Activated gamma-delta T cell treated with Interleukin-2 at 50 U/mL for 16 hours (primary cell): ENCODE results near the gene HTR7.
"Not testable (repeated sequence)": the region's sequence is repeated elsewhere in the genome, so short reads cannot be mapped to it uniquely, and the experiment has no call there.

Source experiments
- DNase-seq: peaks from one replicate; pipeline ENCODE4 v3.0.0-alpha.2; 2020

The HTR7 gene

DNA sequence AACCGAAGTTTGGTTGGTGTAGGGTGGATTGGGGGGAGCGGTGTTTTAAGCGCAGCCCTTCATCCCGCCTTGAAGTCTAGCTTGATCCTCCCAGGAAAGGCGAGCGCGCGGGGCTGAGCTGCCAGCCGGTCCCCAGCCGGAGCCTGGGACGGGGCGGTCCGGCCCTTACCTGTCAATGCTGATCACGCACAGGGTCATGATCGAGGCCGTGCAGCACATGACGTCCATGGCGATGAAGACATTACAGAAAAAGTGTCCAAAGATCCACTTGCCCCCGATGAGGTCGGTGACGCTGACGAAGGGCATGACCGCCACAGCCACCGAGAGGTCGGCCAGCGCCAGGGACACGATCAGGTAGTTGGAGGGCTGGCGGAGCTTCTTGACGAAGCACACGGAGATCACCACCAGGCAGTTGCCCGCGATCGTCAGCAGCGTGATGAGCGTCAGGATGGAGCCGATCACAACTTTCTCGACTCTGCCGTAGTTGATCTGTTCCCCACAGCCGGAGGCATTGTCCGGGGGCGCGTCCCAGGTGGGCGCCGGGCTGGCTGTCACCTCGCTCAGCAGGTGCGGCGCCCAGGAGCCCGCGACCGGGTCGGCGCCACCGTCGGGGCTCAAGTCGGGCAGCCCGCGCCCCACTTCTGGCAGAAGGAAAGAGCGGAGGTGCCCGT, 740 bp downstream of the HTR7 start:
- no peak for DNase-seq

DNA sequence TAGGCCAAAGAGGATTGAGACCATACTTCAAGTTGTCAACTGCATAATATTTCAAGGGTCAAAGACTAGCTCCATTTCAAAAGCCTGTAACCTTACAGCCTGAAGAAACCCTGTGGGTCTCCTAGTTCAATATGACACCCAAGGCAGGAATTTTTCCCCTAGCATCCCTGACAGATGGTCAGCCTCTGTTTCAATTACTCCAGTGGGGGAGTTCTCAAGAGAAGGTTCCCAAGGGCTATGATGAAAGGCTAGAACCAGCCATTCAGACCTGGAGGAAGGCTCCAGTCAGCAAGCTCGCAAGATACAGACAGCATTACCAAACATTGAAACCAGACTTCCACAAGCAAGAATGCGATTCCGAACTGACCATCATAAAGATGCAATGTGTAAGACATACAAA, 1.6 kb downstream of the HTR7 start:
- no peak for DNase-seq

DNA sequence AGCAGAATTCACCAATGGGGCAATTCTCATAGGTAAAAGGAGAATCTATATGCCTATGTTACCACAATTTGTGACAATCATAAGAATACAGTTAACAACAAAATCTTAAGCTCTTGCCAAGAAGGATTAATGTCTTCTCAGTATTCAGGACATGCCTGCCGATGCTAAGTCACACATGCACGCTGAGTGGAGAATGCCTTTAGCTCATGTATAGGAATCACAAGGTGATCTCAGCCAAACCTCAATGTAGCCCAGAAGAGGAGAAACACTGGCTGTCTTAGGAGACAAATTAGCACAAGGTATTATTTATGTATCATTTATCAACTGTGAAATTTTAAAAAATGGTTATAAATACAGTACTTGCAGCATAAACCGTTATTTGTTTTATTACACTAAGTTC, 2.7 kb downstream of the HTR7 start:
- no peak for DNase-seq

DNA sequence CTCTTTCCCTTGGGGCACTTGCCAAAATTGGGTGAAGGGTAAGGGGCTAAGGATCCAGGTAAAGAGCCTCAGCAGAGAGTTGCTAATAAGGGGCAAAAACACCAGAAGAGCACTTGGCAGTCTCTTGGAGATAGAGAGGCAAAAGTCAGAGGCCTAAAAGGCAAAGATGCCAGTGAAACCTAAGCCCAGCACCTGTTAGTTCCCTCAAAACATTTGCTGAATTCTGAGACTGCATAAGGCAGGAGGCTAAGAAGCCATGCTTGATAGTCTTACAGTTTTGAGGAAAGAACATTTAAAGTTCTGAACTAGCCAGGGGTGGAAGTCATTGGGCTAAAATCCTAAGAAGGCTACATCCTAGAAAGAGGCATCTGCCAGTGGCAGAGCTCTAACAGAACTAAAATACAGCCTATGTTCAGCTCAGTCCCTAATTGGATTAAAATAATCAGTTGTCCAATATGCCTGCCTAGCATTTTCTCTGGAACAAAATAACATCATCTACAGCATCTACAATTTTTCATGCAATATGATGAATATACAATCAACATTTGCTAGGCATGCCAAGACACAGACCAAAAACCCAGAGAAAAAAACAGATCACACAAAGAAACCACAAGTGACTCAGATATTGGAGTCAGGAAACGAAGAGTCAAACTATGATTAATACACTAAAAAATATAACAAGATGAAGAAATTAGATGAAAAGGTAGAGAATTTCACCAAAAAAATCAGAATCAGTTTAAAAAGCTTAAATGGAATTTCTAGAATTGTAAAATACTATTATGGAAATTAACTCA, 7.7 kb downstream of the HTR7 start:
- DNase-seq: no peak

DNA sequence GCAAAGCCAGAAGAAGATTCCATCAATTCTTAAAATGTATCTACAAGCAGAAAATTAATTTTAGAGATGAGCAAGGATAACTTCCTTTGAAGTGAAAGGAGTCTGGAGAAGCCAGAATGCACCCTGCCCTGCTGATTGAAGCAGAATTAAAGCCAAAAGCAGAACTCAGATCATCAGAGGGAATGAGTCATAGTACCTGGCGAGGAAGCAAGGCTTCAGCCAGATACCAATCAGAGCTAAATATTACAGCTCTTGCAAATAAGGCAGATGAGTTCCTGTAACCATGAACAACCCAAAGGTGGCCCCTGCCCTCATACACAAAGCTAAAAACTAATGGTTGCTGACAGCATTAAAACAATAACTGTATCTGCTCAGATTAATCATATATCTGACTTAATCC, 10.4 kb downstream of the HTR7 start:
- no peak for DNase-seq

DNA sequence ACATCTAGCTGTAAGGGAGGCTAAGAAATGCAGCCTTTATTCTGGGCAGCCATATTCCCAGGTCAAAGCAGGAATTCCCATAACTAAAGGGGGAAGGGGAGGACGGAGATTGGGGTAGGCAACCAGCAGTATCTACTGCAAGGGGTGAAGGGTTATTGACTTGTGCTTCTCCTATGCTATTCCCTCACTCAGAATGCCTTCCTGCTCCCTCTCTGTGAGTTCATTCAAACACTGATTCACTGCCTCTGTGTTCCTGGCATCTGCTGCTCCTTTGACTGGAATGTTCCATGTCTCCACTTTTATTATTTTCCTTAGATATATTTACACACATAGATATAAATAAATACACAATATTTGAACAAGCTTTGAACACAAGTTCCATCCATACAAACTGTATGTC, 11.1 kb downstream of the HTR7 start:
- no peak for DNase-seq

DNA sequence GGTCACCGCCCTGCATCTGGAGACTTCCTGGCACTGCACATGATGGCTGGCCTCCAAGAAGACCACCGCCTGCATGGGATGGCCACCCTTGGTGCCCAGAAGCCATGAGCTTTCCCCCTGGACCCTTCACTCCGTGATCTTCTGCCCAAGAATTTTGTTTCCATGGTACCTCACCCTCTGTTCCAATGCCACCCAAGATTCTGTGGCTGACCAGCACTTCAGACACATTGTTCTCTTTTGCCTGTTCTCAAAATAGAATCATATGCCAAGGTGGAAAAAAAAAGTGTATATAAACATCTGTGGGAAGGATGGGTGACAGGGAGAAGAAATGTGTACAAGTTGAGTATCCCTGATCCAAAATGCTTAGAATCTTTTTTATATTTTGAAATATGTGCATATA, 12.1 kb downstream of the HTR7 start:
- DNase-seq: no peak

DNA sequence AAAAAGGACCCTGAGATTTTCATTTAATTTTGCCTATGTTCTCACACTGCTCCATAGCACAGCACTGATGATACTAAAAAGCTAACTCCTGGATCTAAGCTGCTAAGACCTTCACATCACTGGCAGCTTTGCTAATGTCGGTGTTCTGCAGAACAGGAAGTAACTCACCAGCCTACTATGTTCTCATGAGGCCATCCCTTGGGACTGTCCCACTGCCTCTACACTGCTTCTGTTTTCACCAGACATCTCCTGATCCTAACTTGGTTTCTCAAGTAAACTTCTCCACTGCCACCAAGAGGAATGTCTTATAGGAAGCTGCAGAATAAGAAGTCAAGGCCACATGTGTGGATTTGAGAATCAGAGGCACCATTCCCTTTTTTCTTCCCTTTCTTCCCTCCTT, 15.1 kb downstream of the HTR7 start:
- DNase-seq: no peak

DNA sequence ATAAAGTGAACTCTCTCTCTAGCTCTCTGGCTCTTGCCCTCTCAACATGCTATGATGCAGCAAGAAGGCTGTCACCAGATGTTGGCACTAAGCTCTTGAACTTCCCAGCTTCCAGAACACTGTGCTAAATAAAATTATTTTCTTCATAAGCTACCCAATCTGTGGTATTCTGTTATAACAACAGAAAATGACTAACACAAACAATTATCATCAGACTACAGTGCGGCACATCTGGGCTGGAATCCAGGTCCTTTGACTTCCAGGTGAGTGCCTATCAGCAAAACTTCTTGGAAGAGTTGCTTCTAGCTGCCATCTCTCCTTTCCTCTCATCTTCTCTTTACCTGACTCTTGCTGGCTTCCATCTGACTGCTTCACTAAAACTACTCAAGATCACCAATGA, 20.4 kb downstream of the HTR7 start:
- no peak for DNase-seq

DNA sequence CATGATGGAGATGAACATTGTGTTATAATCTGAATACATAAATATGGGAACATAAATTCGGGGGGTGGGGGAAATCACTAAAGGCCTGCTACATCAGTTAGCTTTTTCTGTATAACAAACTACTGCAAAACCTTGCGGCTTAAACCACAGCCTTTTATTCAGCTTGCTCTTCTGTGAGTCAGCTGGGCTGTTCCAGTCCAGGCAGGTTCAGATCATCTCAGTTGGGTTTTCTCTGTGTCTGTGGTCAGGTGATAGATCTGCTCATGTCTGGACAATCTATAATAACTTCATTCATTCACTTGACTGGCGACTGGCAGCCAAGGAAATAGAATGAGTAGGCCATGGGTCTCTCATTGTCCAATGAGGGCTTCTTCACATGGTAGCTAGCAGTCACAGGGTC, 23.5 kb downstream of the HTR7 start:
- no peak for DNase-seq

DNA sequence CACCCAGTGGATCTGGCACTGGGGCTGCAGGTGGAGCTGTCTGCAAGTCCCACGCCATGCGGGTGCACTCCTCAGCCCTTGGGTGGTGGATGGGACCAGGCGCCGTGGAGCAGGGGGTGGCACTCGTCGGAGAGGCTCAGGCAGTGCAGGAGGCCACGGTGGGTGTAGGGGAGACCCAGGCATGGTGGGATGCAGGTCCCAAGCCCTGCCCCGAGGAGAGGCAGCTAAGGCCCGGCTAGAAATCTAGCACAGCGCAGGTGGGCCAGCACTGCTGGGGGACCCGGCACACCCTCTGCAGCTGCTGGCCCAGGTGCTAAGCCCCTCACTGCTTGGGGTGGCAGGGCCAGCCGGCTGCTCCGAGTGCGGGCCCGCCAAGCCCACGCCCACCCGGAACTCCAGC, 25.7 kb downstream of the HTR7 start:
- DNase-seq: no peak

DNA sequence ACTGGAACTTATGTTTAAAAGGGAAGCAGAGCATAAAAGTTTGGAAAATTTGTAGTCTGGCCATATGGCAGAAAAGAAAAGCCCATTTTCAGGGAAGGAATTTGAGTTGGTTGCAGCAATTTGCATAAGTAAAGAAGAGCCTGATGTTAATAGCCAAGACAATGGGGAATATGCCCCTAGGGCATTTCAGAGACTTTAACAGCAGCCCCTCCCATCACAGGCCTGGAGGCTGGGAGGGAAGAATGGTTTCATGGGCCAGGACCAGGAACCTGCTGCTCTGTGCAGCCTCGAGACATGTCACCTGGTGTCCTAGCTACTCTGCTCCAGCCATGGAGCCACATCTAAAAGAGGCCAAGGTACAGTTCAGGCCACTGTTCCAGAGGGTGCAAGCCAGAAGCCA, 35.3 kb downstream of the HTR7 start:
- DNase-seq: no peak

DNA sequence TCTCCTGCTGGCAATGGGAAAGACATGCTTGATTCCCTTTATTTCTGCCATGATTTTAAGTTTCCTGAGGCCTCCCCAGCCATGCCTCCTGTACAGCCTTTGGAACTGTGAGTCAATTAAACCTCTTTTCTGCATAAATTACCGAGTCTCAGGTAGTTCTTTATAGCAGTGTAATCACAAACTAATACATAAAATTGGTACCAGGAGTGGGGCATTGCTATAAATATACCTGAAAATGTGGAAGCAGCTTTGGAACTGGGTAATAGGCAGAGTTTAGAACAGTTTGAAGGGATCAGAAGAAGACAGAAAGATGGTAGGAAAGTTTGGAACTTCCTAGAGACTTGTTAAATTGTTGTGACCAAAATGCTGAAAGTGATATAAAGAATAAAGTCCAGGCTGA, 36.0 kb downstream of the HTR7 start:
- DNase-seq: not testable (repeated sequence)

DNA sequence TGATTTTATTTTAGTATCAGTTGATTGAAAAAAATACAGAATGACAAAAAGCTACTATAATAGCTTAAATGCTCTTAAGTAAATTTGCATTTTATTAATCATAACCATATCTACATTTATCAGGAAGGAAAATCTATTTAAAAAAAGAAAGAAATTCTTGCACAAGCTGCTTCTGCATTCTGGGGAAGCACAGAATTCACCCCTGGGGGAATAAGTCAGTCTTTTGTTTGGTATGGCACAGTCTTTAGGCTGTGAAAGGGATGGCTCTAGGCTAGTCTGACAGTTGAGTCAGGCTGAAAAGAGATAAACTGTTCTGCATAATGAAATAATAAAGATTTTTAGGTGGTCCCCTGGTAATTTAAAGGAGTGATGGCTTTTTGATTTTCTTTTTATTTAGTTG, 37.9 kb downstream of the HTR7 start:
- DNase-seq: no peak

DNA sequence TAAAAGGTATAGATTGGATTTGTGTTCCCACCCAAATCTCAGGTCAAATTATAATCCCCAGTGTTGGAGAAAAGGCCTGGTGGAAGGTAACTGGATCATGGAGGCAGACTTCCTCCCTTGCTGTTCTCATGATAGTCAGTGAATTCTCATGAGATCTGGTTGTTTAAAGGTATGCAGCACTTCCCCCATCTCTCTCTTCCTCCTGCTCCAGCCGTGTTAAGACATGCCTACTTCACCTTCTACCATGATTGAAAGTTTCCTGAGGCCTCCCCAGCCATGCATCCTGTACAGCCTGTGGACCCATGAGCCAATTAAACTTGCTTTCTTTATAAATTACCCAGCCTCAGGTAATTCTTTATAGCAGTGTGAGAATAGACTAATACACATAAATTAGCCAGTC, 39.1 kb downstream of the HTR7 start:
- DNase-seq: no peak

DNA sequence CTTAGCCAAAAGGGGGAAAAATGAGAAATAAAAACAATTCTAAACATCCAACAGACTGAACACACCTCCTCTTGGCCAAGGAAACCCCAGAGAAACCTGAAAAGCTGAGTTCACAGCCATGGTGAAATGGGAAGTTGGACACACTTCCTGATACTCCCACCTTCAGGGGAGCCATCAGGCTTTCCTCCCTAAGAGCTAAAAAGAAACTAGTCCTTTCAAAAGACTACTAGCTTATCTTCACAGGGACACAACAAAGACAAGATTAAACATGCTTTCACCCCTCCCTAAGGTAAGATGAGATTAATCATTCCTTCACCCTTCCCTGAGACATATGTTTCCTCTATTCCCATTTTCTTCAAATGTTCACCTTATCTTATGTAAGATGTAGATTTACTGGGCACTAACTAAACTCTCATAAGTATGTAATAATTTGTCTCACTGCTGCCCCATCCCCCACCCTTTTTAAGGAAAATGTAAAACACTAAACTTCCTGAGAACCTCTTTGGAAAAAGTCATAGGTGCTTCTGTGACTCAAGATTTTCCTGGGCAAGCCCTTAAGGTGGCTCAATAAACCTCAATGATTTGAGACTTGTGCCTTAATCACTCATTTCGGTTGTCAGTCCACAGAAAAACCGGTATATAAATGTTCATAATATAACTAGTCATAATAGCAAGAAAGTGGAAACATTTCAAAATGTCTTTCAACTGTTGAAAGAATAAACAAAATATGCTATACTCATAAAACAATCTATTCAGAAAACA, 40.5 kb downstream of the HTR7 start:
- DNase-seq: no peak

DNA sequence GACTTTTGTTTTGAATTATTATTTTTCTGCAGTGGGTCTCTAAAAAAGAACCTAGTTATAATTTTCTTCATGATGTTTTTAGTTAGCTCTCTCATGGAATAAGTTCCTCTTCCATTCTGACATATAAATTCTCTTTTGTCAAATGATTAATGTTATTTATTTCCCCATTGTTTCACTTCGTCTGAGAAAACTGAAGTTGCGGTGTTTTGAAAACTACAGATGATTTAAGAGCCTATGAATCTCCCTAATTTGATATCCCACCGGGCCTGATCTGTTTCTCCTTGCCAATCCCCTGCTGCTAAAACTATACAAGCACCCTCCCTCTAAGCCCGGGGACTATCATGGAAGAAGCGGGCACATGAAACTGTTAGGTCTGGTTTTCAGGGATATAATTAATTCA, 41.4 kb downstream of the HTR7 start:
- no peak for DNase-seq

DNA sequence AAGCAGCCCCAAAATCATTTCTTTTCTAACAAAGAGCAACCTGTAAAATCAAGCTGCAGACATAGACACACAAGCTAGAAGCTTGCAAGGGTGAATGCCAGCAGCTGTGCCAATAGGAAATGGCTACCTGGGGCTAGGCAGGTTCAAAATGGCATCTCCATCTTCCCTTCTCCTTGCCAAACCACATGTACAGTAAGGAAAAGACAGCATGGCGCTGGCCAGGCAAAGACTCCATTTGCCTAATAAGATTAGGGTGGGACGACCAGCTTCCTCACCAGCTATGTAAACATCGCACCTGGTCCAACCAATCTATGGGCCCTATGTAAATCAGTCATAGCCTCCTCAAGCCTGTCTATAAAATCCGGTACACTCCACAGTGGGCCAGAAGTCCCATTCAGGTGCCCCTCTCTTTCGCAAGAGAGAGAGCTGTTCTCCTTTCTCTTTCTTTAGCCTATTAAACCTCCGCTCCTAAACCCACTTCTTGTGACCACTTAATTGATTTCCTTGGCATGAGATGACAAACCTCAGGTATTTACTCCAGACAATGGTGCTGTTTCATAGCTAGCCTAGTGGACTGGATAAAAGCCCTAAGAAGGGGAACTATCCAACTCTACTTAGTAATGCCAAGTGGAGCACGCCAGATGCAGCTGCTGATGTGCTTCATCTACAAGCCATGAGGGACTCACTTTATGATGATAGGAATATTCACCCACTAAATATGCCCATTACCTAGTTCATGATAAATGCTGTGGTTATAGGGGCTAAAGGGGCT, 44.1 kb downstream of the HTR7 start:
- no peak for DNase-seq

DNA sequence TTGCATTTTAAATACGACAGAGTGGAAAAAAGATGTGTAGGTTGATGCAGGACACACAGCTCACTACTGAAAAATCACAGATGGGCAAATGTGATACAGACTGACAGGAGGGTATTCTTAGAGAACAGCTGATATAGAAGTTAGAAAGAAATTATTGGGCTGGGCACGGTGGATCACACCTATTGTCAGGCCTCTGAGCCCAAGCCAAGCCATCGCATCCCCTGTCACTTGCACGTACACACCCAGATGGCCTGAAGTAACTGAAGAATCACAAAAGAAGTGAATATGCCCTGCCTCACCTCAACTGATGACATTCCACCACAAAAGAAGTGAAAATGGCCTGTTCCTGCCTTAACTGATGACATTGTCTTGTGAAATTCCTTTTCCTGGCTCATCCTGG, 50.7 kb downstream of the HTR7 start:
- not testable (repeated sequence) for DNase-seq

DNA sequence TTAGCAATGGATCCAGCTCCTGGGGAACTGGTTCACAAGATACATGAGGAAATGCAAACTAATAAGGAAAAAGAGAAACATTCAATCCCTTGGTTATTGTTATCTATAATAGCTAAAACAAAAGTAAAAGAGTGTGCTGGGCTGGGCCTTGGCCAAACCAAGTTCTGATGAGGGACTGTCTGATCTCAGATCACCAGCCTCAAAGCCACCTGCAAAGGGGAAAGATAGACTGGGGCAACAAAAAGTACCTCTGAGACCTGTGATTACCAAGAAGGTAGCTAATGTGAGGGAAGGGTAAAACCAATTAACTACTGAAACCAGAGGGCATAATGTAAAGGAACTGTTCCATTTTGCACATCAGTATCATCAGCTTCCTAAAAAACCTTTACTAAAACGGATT, 51.2 kb downstream of the HTR7 start:
- DNase-seq: no peak

DNA sequence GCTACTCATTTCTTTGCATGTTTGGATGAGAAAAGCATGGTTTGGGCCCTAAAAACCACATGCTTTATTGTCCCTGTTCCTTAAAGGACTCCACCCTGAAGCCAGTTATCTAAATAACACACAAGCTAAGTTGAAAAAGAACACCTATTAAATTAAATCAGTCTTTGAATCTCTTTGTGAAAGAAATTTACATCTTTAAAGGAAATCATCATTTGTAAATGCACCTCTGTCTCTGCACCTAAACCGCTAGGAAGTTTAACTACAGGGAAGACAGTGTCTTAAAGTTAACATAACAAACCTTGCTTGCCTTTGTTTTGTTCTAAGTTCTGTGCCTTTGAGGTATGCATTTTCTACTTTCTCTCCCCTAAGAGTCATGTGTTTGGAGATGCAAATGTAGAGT, 52.6 kb downstream of the HTR7 start:
- no peak for DNase-seq

DNA sequence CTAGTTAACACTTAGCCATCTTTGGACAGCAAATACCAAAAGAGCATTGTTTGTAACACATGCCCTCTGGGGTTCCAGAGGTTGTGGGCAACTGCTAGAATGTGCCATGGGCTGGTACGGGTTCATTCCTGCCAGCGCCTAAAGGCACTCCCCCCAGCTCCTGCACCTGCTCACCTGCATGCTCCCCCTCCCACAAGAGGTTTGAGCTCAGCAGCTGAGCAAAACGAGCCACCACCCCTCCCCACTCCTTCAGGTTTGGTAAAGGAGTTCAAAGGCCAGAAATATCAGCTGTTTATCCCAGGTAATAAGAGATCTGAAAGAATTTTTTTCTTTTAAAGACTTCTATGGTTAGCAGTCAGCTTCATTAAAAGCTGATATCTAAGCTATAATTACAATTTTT, 53.5 kb downstream of the HTR7 start:
- no peak for DNase-seq

DNA sequence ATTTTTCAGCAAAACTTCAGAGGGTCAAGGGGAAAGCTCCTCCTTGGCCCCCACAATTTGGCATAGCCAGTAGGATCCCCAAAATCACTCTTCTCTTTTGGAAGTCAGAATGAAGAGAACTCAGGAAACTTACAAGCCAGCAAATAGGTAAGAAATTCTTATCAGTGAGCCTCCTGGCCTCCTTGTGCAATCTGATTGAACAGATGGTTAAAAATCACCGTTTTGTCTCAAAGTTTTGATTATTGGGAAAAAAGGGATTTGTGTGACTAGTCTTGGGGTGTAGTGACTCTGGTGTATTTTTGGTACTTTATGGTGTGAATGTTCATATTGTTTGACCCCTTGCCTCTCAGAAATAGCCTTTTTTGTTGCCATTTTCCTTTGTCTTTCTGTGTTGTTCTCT, 56.2 kb downstream of the HTR7 start:
- DNase-seq: no peak
